Measurements from ENCODE around the gene ZFHX2.

Gene ZFHX2

GRCh38 chr14:23579739-23580138, 28.2 kb upstream of the ZFHX2 start:
- no peaks in the 10 kb centered on the region for H3K36me3 ChIP-seq (ENCODE audit: insufficient read depth, low read length)
- H3K4me3 ChIP-seq (ENCODE audit: low read depth in 1 of 2, low read length in 2 of 2), result no peak overlapping the region
- no peak for TF ChIP-seq EZH2 (IDR thresholded peaks at IDR 0.05; ENCODE audit: borderline replicate concordance, low read depth, low read length, severe bottlenecking)
- peak overlapping the region; percentile 26; the same call in 1 of the 2 replicates for H2AFZ ChIP-seq (ENCODE audit: low read depth, low read length)
- no peak overlapping the region for H3K27ac ChIP-seq (ENCODE audit: low read length)
- no peaks in the 10 kb centered on the region for H4K20me1 ChIP-seq (ENCODE audit: insufficient read depth, low read length)
- H3K9me3 ChIP-seq (ENCODE audit: insufficient read depth, low read length, severe bottlenecking), result no peaks in the 10 kb centered on the region
- peaks cover 6% of the 10 kb centered on the region for H3K27me3 ChIP-seq (ENCODE audit: insufficient read depth, low read length, poor library complexity)
- no peaks in the 10 kb centered on the region for H3K79me2 ChIP-seq (ENCODE audit: insufficient read depth, low read length)
- DNase-seq (no peak), ATAC-seq (ENCODE audit: insufficient read depth, low read depth) (no peak)
- no peak overlapping the region for H3K9ac ChIP-seq (ENCODE audit: low read depth, low read length)
- no peak overlapping the region for H3K4me2 ChIP-seq (ENCODE audit: insufficient read depth, low read length)
- no peaks in the 10 kb centered on the region for H3K4me1 ChIP-seq (ENCODE audit: insufficient read depth, low read length)

- Histone ChIP-seq H3K79me2 (ENCODE audit: insufficient read depth, low read length) (no peaks in the 10 kb centered on the region), H3K9ac (ENCODE audit: low read depth, low read length) (no peak overlapping the region), H4K20me1 (ENCODE audit: insufficient read depth, low read length) (no peaks in the 10 kb centered on the region), H3K36me3 (ENCODE audit: insufficient read depth, low read length) (no peaks in the 10 kb centered on the region), H3K9me3 (ENCODE audit: insufficient read depth, low read length, severe bottlenecking) (no peaks in the 10 kb centered on the region), H2AFZ (ENCODE audit: low read depth, low read length) (0 out of 2 replicates have a peak overlapping the region, but pooled peaks have one; percentile 26), H3K27ac (ENCODE audit: low read length) (no peak overlapping the region), H3K4me1 (ENCODE audit: insufficient read depth, low read length) (no peaks in the 10 kb centered on the region), H3K4me2 (ENCODE audit: insufficient read depth, low read length) (no peak overlapping the region), H3K27me3 (ENCODE audit: insufficient read depth, low read length, poor library complexity) (peaks cover 6% of the 10 kb centered on the region), H3K4me3 (ENCODE audit: low read depth in 1 of 2, low read length in 2 of 2) (no peak overlapping the region)
- ATAC-seq (ENCODE audit: insufficient read depth, low read depth) (no peak), DNase-seq (no peak)
- no peak for TF ChIP-seq EZH2 (IDR thresholded peaks at IDR 0.05; ENCODE audit: borderline replicate concordance, low read depth, low read length, severe bottlenecking)
- no peak for TF ChIP-seq CTCF (IDR thresholded peaks at IDR 0.05; ENCODE audit: borderline replicate concordance, extremely low read depth, low read length, poor library complexity, severe bottlenecking)
Observed at GRCh38 chr14:23579311-23579630, 27.7 kb upstream of the ZFHX2 start.

- Histone ChIP-seq H3K27ac (ENCODE audit: low read length) (no peak within 1 kb of the TSS), H3K4me2 (ENCODE audit: insufficient read depth, low read length) (no peak within 1 kb of the TSS), H3K4me3 (ENCODE audit: low read depth in 1 of 2, low read length in 2 of 2) (no peak within 1 kb of the TSS), H2AFZ (ENCODE audit: low read depth, low read length) (peak within 1 kb of the TSS; percentile 26; the same call in 1 of the 2 replicates), H3K4me1 (ENCODE audit: insufficient read depth, low read length) (no peaks in the 10 kb centered on the region), H4K20me1 (ENCODE audit: insufficient read depth, low read length) (no peaks in the 10 kb centered on the region), H3K9ac (ENCODE audit: low read depth, low read length) (no peak within 1 kb of the TSS), H3K9me3 (ENCODE audit: insufficient read depth, low read length, severe bottlenecking) (no peaks in the 10 kb centered on the region), H3K79me2 (ENCODE audit: insufficient read depth, low read length) (no peaks in the 10 kb centered on the region), H3K27me3 (ENCODE audit: insufficient read depth, low read length, poor library complexity) (peaks cover 6% of the 10 kb centered on the region), H3K36me3 (ENCODE audit: insufficient read depth, low read length) (no peaks in the 10 kb centered on the region)
- no peak for TF ChIP-seq CTCF (IDR thresholded peaks at IDR 0.05; ENCODE audit: borderline replicate concordance, extremely low read depth, low read length, poor library complexity, severe bottlenecking)
- TF ChIP-seq EZH2 (IDR thresholded peaks at IDR 0.05; ENCODE audit: borderline replicate concordance, low read depth, low read length, severe bottlenecking), result no peak
- DNase-seq (no peak), ATAC-seq (ENCODE audit: insufficient read depth, low read depth) (no peak)
Observed at GRCh38 chr14:23578560-23579310, 27.2 kb upstream of the ZFHX2 start, which contains the start of gene JPH4. TSS of gene JPH4 (minus strand) at chr14:23578790. CDS start at chr14:23577453, 1,337 bp downstream.

GRCh38 chr14:23577710-23578392, 26.3 kb upstream of the ZFHX2 start:
- TF ChIP-seq EZH2 (IDR thresholded peaks at IDR 0.05; ENCODE audit: borderline replicate concordance, low read depth, low read length, severe bottlenecking) (no peak), CTCF (IDR thresholded peaks at IDR 0.05; ENCODE audit: borderline replicate concordance, extremely low read depth, low read length, poor library complexity, severe bottlenecking) (no peak)
- H3K79me2 ChIP-seq (ENCODE audit: insufficient read depth, low read length), result no peaks in the 10 kb centered on the region
- no peaks in the 10 kb centered on the region for H4K20me1 ChIP-seq (ENCODE audit: insufficient read depth, low read length)
- peaks cover 10% of the 10 kb centered on the region for H3K27me3 ChIP-seq (ENCODE audit: insufficient read depth, low read length, poor library complexity)
- no peak overlapping the region for H3K9ac ChIP-seq (ENCODE audit: low read depth, low read length)
- no peak overlapping the region for H3K27ac ChIP-seq (ENCODE audit: low read length)
- H3K4me2 ChIP-seq (ENCODE audit: insufficient read depth, low read length), result no peak overlapping the region
- DNase-seq (no peak), ATAC-seq (ENCODE audit: insufficient read depth, low read depth) (no peak)
- no peaks in the 10 kb centered on the region for H3K4me1 ChIP-seq (ENCODE audit: insufficient read depth, low read length)
- no peaks in the 10 kb centered on the region for H3K9me3 ChIP-seq (ENCODE audit: insufficient read depth, low read length, severe bottlenecking)
- H2AFZ ChIP-seq (ENCODE audit: low read depth, low read length), result no peak overlapping the region
- no peak overlapping the region for H3K4me3 ChIP-seq (ENCODE audit: low read depth in 1 of 2, low read length in 2 of 2)
- H3K36me3 ChIP-seq (ENCODE audit: insufficient read depth, low read length), result no peaks in the 10 kb centered on the region
